ENCODE data around the gene RTEL1.
A peak's percentile ranks its signal among the peaks of the same experiment; 100 is the strongest.
"Not testable (repeated sequence)": the region's sequence is repeated elsewhere in the genome, so short reads cannot be mapped to it uniquely, and the experiment has no call there.

The RTEL1 gene

GRCh38 chr20:63628246-63628975 lies 29.7 kb upstream of the RTEL1 start:
- peak; percentile 68 for DNase-seq

GRCh38 chr20:63630956-63631355 lies 27.2 kb upstream of the RTEL1 start:
- DNase-seq: not testable (repeated sequence)

GRCh38 chr20:63631426-63631825 lies 26.7 kb upstream of the RTEL1 start:
- not testable (repeated sequence) for DNase-seq

GRCh38 chr20:63633732-63634131 lies 24.4 kb upstream of the RTEL1 start:
- DNase-seq: no peak

- peak; percentile 82 for DNase-seq
Measured at GRCh38 chr20:63635431-63636141, 22.5 kb upstream of the RTEL1 start.

GRCh38 chr20:63636752-63637628 lies 21.1 kb upstream of the RTEL1 start:
- DNase-seq: no peak

GRCh38 chr20:63639093-63639975 lies 18.8 kb upstream of the RTEL1 start:
- peak; percentile 93 for DNase-seq

GRCh38 chr20:63640086-63640485 lies 18.0 kb upstream of the RTEL1 start:
- DNase-seq: peak; percentile 34

- peak; percentile 61 for DNase-seq
Measured at GRCh38 chr20:63640686-63641085, 17.4 kb upstream of the RTEL1 start.

- peak; percentile 72 for DNase-seq
Measured at GRCh38 chr20:63641146-63641791, 16.8 kb upstream of the RTEL1 start.

GRCh38 chr20:63641792-63642523 lies 16.2 kb upstream of the RTEL1 start:
- DNase-seq: peak; percentile 100

GRCh38 chr20:63642527-63643247 lies 15.4 kb upstream of the RTEL1 start:
- DNase-seq: no peak

GRCh38 chr20:63643499-63643898 lies 14.6 kb upstream of the RTEL1 start:
- DNase-seq: no peak

- no peak for DNase-seq
Measured at GRCh38 chr20:63643946-63644345, 14.2 kb upstream of the RTEL1 start.

GRCh38 chr20:63645218-63645617 lies 12.9 kb upstream of the RTEL1 start:
- DNase-seq: no peak

- no peak for DNase-seq
Measured at GRCh38 chr20:63648190-63648589, 9.9 kb upstream of the RTEL1 start.

GRCh38 chr20:63648895-63649589 lies 9.1 kb upstream of the RTEL1 start:
- DNase-seq: no peak

- DNase-seq: not testable (repeated sequence)
Measured at GRCh38 chr20:63650486-63650885, 7.6 kb upstream of the RTEL1 start.

GRCh38 chr20:63651942-63652191 lies 6.2 kb upstream of the RTEL1 start:
- peak; percentile 72 for DNase-seq

All from CD4-positive, alpha-beta T cell treated with Interleukin-17A for 4 hours (primary cell).